SJCRH30 (cell line): ENCODE data around the gene GUK1. TPM values are rescaled to one million over a fixed set of nuclear protein-coding genes. Genes with fewer than 3 reads are reported as not detected.

Source experiments
- DNase-seq, 2 experiments: peaks; one replicate each; pipeline ENCODE4 v3.0.0-alpha.2; 2015 to 2020
- H3K27ac ChIP-seq: fragments of 250-450 bp; sonication (Bioruptor Pico); 2 replicates; pipeline ENCODE4 v1.5.1; 2020; ENCODE audit warnings: mild to moderate bottlenecking, moderate library complexity
- H3K27me3 ChIP-seq: fragments of 250-450 bp; sonication (Bioruptor Pico); 2 replicates; pipeline ENCODE4 v1.5.1; 2020; ENCODE audit warnings: mild to moderate bottlenecking, moderate library complexity
- H3K36me3 ChIP-seq: fragments of 250-450 bp; sonication (Bioruptor Pico); 2 replicates; pipeline ENCODE4 v1.5.1; 2020; ENCODE audit warnings: mild to moderate bottlenecking, moderate library complexity
- H3K4me1 ChIP-seq: fragments of 250-450 bp; sonication (Bioruptor Pico); 2 replicates; pipeline ENCODE4 v1.5.1; 2020; ENCODE audit warnings: mild to moderate bottlenecking, moderate library complexity
- H3K4me3 ChIP-seq: fragments of 250-450 bp; sonication (Bioruptor Pico); 2 replicates; pipeline ENCODE4 v1.5.1; 2020; ENCODE audit warnings: mild to moderate bottlenecking, moderate library complexity
- H3K9me3 ChIP-seq: fragments of 250-450 bp; sonication (Bioruptor Pico); replicated peaks from 2 replicates; pipeline ENCODE4 v1.5.1; 2020; ENCODE audit warnings: mild to moderate bottlenecking, moderate library complexity
- total RNA-seq: library from RNA; depleted of rRNA; stranded (reverse); fragments of >200 nt; shearing (Covaris generic); gene quantifications from 2 replicates; pipeline ENCODE4 v1.2.3, GENCODE V29; 2014

The GUK1 gene
- total RNA-seq, 1 experiment from 2014 or later = 114 TPM

GRCh38 chr1:228146417-228147150, 6.5 kb downstream of the GUK1 start:
- no peak for DNase-seq
- Histone ChIP-seq H3K4me1 (peaks cover 16% of the 10 kb centered on the region), H3K27ac (no peak overlapping the region), H3K4me3 (no peak overlapping the region), H3K9me3 (no peaks in the 10 kb centered on the region), H3K36me3 (0 out of 2 replicates have a peak, but pooled peaks cover 4% of the 10 kb centered on the region), H3K27me3 (no peaks in the 10 kb centered on the region)

- no peak overlapping the region for H3K27ac ChIP-seq
- no peak for DNase-seq
- no peak overlapping the region for H3K4me3 ChIP-seq
- no peaks in the 10 kb centered on the region for H3K9me3 ChIP-seq
- H3K4me1 ChIP-seq = peaks cover 10% of the 10 kb centered on the region
- no peaks in the 10 kb centered on the region for H3K27me3 ChIP-seq
- H3K36me3 ChIP-seq = 0 out of 2 replicates have a peak, but pooled peaks cover 4% of the 10 kb centered on the region
These were observed 7.1 kb downstream of the GUK1 start for GRCh38 chr1:228147151-228147693.

- peaks cover 6% of the 10 kb centered on the region; the same call in 1 of the 2 replicates for H3K4me1 ChIP-seq
These were observed 7.7 kb downstream of the GUK1 start for GRCh38 chr1:228147768-228148167.

GRCh38 chr1:228148196-228148861, 8.2 kb downstream of the GUK1 start:
- Histone ChIP-seq H3K36me3 (0 out of 2 replicates have a peak, but pooled peaks cover 4% of the 10 kb centered on the region), H3K27ac (no peak overlapping the region), H3K9me3 (no peaks in the 10 kb centered on the region), H3K27me3 (no peaks in the 10 kb centered on the region), H3K4me3 (no peak overlapping the region), H3K4me1 (peaks cover 6% of the 10 kb centered on the region; the same call in 1 of the 2 replicates)
- DNase-seq = no peak

More at GRCh38 chr1:228147768-228148167, 7.7 kb downstream of the GUK1 start:
- H3K27ac ChIP-seq = no peak overlapping the region
- no peak for DNase-seq
- no peak overlapping the region for H3K4me3 ChIP-seq
- H3K36me3 ChIP-seq = 0 out of 2 replicates have a peak, but pooled peaks cover 4% of the 10 kb centered on the region
- H3K9me3 ChIP-seq = no peaks in the 10 kb centered on the region
- H3K27me3 ChIP-seq = no peaks in the 10 kb centered on the region

GRCh38 chr1:228148935-228149405, 8.9 kb downstream of the GUK1 start:
- Histone ChIP-seq H3K27ac (no peak overlapping the region), H3K4me1 (peaks cover 6% of the 10 kb centered on the region; the same call in 1 of the 2 replicates), H3K9me3 (no peaks in the 10 kb centered on the region)

GRCh38 chr1:228149406-228150119, 9.5 kb downstream of the GUK1 start, which contains the start of gene GJC2:
TSS of gene GJC2 (plus strand) at chr1:228149930. CDS start at chr1:228157759, 7,829 bp downstream.
- H3K27me3 ChIP-seq = no peaks in the 10 kb centered on the region
- H3K4me3 ChIP-seq = no peak within 1 kb of the TSS
- peaks cover 6% of the 10 kb centered on the region; the same call in 1 of the 2 replicates for H3K4me1 ChIP-seq
- DNase-seq = peak in 1 of 2 experiments; percentile 31
- 0 out of 2 replicates have a peak, but pooled peaks cover 4% of the 10 kb centered on the region for H3K36me3 ChIP-seq
- no peak within 1 kb of the TSS for H3K27ac ChIP-seq
- no peaks in the 10 kb centered on the region for H3K9me3 ChIP-seq

More at GRCh38 chr1:228148935-228149405, 8.9 kb downstream of the GUK1 start:
- Histone ChIP-seq H3K4me3 (no peak overlapping the region), H3K36me3 (0 out of 2 replicates have a peak, but pooled peaks cover 4% of the 10 kb centered on the region), H3K27me3 (no peaks in the 10 kb centered on the region)
- DNase-seq = no peak

GRCh38 chr1:228150120-228150460, 10.0 kb downstream of the GUK1 start:
- Histone ChIP-seq H3K4me3 (no peak overlapping the region), H3K27me3 (no peaks in the 10 kb centered on the region), H3K36me3 (0 out of 2 replicates have a peak, but pooled peaks cover 4% of the 10 kb centered on the region), H3K4me1 (peaks cover 6% of the 10 kb centered on the region; the same call in 1 of the 2 replicates), H3K9me3 (no peaks in the 10 kb centered on the region), H3K27ac (no peak overlapping the region)
- no peak for DNase-seq

GRCh38 chr1:228150461-228151179, 10.5 kb downstream of the GUK1 start:
- DNase-seq = no peak
- Histone ChIP-seq H3K27ac (no peak overlapping the region), H3K4me1 (peaks cover 6% of the 10 kb centered on the region; the same call in 1 of the 2 replicates), H3K27me3 (no peaks in the 10 kb centered on the region), H3K36me3 (0 out of 2 replicates have a peak, but pooled peaks cover 4% of the 10 kb centered on the region), H3K9me3 (no peaks in the 10 kb centered on the region), H3K4me3 (no peak overlapping the region)

GRCh38 chr1:228151180-228151925, 11.3 kb downstream of the GUK1 start:
- DNase-seq = no peak
- H3K27ac ChIP-seq = no peak overlapping the region
- H3K27me3 ChIP-seq = no peaks in the 10 kb centered on the region
- no peak overlapping the region for H3K4me3 ChIP-seq
- 0 out of 2 replicates have a peak, but pooled peaks cover 4% of the 10 kb centered on the region for H3K36me3 ChIP-seq
- peaks cover 6% of the 10 kb centered on the region; the same call in 1 of the 2 replicates for H3K4me1 ChIP-seq
- no peaks in the 10 kb centered on the region for H3K9me3 ChIP-seq

GRCh38 chr1:228152097-228152917, 12.2 kb downstream of the GUK1 start:
- Histone ChIP-seq H3K4me1 (peaks cover 6% of the 10 kb centered on the region; the same call in 1 of the 2 replicates), H3K27ac (no peak overlapping the region), H3K36me3 (0 out of 2 replicates have a peak, but pooled peaks cover 4% of the 10 kb centered on the region)

GRCh38 chr1:228152918-228153258, 12.8 kb downstream of the GUK1 start:
- 0 out of 2 replicates have a peak, but pooled peaks cover 4% of the 10 kb centered on the region for H3K36me3 ChIP-seq
- no peak overlapping the region for H3K27ac ChIP-seq
- peaks cover 6% of the 10 kb centered on the region; the same call in 1 of the 2 replicates for H3K4me1 ChIP-seq
- no peaks in the 10 kb centered on the region for H3K9me3 ChIP-seq
- H3K4me3 ChIP-seq = no peak overlapping the region
- H3K27me3 ChIP-seq = no peaks in the 10 kb centered on the region
- DNase-seq = no peak

More at GRCh38 chr1:228152097-228152917, 12.2 kb downstream of the GUK1 start:
- Histone ChIP-seq H3K27me3 (no peaks in the 10 kb centered on the region), H3K9me3 (no peaks in the 10 kb centered on the region), H3K4me3 (no peak overlapping the region)
- no peak for DNase-seq

- H3K4me3 ChIP-seq = no peak overlapping the region
- H3K4me1 ChIP-seq = peaks cover 6% of the 10 kb centered on the region; the same call in 1 of the 2 replicates
- H3K27me3 ChIP-seq = no peaks in the 10 kb centered on the region
- no peak for DNase-seq
- no peaks in the 10 kb centered on the region for H3K9me3 ChIP-seq
- no peaks in the 10 kb centered on the region for H3K36me3 ChIP-seq
- no peak overlapping the region for H3K27ac ChIP-seq
These were observed 14.1 kb downstream of the GUK1 start for GRCh38 chr1:228154021-228154669.
